AML-193 (cell line): ENCODE measurements around the gene FTH1.
"Not testable (repeated sequence)": the region's sequence is repeated elsewhere in the genome, so short reads cannot be mapped to it uniquely, and the experiment has no call there.

ENCODE experiments used
- DNase-seq, 2 experiments: peaks; one replicate each; lab custom pipeline; 2025; lab: John Stamatoyannopoulos, UW

FTH1 gene

DNA sequence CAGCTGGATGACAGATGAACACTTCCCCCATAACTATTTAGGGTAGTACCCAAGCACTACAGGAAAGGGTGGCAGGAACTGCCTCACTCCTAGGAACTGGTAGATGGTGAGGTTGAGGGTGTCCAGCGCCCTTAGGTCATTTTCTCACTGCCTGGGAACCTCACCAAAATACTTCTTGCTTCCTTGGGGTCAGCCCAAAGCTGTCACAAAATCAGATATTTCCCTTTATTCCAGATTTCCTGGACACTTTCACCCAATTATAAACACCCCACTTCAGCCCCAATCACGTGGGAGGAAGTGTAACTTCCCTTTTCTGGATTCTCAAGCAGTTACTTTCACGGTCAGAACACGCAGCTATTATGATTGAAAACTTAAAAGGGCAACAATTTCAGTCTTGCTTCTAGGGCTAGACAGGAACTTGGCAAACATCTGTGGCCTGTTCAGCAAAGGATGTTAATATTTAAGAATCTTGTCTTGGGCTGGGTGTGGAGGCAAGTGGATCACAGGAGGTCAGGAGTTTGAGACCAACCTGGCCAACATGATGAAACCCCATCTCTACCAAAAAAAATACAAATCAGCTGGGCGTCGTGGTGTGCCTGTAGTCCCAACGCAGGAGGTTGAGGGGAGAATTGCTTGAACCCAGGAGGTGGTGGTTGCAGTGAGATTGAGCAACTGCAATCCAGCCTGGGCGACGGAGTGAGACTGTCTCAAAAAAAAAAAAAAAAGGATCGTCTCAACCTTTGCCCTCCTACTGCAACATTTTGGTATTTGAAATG, 4.0 kb downstream of the FTH1 start:
- DNase-seq: peak; percentile 79 to 88

DNA sequence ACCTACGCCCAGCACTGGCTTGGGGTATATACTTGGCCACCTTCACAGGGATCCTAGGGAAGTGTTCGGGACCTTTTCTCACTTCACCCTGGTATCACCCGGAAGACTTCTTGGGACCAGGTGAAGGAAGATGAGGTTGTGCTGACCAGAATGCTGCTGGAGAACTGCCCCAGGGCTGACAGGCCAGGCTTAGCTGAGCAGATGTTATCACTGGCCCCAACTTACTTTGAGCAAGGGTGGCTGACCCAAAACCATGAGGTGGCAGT, 4.5 kb downstream of the FTH1 start:
- DNase-seq: no peak

DNA sequence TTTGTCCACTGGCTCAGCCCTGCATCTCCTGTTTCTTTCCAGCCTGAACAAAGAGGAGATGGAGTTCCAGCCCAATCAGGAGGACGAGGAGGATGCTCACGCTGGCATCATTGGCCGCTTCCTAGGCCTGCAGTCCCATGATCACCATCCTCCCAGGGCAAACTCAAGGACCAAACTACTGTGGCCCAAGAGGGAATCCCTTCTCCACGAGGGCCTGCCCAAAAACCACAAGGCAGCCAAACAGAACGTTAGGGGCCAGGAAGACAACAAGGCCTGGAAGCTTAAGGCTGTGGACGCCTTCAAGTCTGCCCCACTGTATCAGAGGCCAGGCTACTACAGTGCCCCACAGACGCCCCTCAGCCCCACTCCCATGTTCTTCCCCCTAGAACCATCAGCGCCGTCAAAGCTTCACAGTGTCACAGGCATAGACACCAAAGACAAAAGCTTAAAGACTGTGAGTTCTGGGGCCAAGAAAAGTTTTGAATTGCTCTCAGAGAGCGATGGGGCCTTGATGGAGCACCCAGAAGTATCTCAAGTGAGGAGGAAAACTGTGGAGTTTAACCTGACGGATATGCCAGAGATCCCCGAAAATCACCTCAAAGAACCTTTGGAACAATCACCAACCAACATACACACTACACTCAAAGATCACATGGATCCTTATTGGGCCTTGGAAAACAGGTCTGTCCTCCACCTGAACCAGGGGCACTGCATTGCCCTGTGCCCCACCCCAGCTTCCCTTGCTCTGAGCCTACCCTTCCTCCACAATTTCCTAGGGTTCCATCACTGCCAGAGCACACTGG, 5.0 kb downstream of the FTH1 start:
- no peak for DNase-seq

DNA sequence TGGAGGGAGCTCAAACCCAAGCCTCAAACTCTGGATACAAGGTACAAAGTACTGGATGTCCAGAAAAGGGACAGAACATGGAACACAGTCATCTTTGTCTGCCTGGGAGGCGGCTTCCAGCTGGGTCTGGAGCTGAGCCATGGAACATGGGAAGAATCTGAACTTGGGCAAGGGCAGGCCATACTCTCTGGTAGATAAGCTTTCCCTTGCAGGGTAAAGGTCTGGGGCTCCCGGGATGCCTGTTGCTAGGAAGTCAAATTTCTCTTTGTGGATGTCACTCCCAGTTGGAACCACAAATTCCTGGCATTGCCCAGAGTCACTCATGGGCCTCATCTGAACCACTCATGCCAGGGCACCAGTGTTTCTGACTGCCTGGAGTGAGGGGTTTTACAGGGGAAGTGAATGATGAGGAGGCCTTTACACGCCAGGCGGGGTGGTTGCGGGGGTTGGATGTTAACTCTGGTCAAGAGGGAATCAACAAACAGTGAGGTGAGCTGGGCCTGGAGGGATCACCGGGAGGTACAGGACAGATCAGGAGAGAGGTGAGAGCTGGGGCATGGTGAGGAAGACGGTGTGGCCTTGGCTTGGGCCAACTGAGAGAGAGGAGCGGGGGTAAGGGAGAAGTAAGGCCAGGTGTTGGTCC, 5.7 kb downstream of the FTH1 start:
- DNase-seq: no peak

DNA sequence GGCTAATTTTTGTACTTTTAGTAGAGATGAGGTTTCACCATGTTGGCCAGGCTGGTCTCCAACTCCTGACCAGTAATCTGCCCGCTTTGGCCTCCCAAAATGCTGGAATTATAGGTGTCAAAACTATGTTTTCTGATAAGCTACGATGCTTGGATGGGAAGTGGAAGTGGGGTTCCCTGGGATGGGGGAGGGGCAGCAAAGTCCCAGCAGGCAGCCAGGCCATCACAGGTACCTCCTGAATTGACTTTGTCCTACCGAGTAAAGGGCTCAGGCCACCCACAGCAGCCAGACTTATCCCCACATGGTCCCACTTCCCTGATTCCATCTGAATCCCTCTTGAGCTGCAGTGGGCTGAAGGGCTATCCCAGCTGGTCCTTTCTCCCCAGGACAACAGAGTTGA, 6.9 kb downstream of the FTH1 start:
- DNase-seq: no peak

DNA sequence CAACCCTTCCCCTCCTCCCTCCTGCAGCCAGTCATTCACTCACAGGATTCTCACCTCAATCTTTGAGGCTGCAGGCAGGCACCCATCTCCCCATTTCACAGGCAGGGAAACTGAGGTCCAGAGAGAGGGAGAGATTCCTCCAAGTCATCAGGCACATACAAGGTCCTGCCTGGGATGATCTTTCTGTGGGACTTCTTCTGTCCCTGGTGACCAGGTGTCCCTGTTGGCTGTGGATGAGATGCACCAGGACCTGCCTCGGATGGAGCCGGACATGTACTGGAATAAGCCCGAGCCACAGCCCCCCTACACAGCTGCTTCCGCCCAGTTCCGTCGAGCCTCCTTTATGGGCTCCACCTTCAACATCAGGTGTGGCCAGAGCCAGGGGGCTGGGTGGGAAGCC, 7.8 kb downstream of the FTH1 start:
- no peak for DNase-seq

DNA sequence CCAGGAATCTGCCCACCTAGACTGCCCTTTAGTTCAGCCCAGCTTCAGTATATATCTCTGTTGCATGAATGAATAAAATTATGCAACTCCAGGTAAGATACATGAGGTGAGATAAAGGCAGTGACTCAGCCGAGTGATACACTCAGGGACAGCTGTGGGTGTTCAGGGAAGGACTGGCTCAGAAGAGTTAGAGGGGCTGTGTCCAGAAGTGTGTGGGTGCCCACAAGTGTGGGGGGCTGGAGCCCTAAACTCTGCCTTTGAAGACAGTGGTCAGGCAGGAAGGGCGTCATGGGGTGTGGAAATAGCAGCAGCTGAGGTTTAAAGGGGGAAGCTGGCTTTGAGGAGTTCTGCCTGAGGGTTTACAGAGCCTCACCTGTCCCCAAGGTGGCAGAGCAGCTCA, 8.3 kb downstream of the FTH1 start:
- no peak for DNase-seq

DNA sequence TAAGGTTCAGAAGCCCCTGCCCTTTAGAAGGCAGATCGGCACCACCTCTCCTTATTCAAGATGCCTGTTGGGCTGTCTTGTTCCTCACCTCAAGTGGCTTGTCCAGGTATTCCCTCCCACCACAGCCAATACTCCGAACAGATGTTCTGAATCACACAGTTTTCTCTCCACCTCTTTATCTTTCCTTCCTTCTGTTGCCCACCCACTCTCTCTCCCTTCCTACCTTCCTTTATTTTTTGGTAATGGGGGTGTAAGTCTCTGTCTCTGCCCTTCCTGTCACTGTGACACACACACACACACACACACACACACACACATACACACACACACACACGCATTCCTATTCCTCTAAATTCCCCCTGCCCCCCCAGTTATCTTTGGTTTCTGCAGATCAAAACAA, 8.8 kb downstream of the FTH1 start:
- DNase-seq: no peak

DNA sequence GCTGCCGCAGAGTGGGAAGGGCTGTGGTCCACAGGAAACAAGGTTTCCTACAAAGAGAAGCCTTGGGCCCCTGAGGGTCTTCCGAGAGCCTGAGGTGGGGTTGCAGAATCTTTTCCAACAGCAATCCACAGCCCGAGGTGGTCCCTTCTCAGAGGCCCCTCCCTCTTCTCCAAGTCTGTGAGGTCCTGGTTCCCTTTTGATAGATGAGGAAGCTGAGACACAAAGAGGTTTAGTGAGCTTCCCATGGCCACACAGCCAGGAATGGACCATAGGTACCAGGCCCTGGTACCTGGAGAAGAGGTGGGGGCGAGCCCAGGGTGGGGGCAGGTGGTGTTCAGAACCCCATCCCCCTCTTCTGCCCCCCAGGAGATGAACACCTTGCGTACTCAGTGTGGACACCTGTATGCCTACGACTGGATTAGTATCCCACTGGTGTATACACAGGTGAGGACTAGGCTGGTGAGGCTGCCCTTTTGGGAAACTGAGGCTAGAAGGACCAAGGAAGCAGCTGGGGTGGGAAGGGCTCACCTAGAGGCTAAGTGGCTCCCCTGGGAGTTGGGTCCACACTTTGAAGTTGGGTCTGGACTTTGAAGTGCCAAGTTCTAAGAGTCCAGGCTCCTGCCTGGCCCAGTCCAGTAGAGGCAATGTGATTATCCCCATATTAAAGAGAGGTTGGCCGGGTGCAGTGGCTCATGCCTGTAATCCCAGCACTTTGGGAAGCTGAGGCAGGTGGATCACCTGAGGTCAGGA, 10.2 kb downstream of the FTH1 start:
- no peak for DNase-seq

DNA sequence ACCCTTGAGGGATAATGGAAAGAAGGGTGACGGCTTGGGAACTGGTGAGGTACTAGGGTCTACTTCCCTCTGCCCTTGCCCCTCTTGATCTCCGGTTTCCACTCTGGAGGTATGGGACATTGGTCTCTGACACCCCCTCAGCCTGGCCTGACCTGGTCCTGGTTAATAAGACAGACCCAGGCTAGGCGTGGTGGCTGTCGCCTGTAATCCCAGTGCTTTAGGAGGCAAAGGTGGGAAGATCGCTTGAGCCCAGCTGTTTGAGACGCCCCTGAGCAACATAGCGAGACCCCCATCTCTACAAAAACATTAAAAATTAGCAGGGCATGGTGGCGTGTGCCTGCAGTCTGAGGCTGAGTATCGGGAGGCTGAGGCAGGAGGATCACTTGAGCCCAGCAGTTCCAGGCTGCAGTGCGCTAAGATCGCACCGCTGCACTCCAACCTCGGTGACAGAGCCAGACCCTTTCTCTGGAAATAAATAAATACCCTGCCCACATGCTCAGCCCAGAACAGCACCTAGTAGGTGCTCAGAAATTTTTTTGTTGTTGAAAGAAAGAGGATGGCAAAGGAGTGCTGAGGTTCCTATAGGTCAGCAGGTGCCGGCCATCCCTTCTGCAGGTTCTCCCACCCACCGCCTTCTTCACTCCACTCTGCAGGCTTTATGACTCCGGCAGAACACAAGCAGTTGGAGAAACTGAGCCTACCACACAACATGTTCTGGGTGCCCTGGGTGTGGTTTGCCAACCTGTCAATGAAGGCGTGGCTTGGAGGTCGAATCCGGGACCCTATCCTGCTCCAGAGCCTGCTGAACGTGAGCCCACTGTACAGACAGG, 11.0 kb downstream of the FTH1 start:
- DNase-seq: no peak

DNA sequence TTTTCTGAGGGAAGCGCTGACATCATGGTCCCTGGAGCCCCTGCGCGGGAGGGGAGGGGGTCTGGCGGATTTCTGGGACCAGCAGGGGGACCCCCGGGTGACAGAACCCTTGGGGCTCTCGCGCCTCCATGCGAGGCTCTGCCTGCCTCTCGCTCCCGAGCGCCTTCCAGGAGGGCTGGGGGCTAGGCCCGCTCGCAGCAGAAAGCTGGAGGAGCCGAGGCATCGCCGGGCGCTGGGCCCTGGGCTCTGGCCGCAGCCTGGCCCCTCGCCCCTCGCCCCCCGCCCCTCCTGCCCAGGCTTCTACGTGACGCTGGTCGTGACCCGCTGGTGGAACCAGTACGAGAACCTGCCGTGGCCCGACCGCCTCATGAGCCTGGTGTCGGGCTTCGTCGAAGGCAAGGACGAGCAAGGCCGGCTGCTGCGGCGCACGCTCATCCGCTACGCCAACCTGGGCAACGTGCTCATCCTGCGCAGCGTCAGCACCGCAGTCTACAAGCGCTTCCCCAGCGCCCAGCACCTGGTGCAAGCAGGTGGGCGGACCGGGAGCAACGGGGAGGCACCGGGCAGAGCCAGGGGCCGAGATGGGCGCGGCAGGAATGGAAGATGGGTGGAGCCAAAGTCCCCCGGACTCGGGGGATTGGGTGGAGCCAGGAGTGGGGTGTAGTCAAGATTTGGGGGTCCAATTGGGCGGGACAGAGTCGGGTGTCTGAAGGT, 11.9 kb downstream of the FTH1 start:
- no peak for DNase-seq

DNA sequence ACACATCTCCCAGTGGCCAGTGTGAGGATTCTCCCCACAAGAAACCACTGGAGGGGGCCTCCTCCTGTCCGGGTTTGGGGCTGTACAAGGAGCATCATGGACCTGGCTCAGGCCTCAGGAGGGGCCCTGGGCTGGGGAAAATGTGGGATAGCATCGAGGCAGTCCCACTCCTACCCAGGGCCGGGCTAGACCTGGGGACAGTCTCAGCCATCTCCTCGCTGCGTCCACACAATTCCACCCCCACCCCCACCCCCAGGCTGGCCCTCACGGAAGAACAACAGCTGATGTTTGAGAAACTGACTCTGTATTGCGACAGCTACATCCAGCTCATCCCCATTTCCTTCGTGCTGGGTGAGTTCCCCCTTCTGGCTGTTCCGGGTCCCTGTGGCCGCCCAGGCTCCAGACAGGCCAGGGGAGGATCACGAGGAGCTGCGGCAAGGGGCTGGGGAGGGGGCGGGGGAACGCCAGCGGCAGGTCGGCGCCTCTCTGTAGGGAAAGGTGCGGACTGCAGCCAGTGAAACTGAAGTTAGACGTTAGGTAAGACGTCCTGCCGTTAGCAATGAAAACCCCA, 12.5 kb downstream of the FTH1 start:
- peak; percentile 83 to 89 for DNase-seq

DNA sequence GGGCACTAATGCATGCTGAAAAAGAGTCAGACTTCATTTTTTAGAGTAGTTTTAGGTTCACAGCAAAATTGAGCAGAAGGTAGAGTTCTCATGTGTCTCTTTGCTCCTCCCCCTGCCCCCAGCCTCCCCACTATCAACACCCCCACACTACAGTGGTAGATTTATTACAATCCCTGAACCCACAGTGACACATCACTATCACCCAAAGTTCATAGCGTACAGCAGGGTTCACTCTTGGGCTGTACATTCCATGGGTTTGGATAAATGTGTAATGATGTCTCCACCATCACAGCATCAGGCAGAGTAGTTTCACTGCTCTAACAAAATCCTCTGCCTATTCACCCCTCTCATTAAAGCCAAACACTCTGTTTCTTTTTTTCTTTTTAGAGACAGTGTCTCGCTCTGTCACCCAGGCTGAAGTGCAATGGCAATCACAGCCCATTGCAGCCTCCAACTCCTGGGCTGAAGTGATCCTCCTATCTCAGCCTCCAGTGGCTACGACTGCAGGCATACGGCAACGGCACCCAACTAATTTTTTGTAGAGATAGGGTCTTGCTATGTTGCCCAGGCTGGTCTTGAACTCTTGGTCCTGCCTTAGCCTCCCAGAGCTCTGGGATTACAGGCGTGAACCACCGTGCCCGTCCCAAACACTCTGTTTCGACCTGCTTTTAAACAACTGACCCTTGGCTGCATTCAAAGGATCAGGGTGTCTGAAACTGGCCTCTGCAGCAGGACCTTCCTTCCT, 13.2 kb downstream of the FTH1 start:
- DNase-seq: no peak

DNA sequence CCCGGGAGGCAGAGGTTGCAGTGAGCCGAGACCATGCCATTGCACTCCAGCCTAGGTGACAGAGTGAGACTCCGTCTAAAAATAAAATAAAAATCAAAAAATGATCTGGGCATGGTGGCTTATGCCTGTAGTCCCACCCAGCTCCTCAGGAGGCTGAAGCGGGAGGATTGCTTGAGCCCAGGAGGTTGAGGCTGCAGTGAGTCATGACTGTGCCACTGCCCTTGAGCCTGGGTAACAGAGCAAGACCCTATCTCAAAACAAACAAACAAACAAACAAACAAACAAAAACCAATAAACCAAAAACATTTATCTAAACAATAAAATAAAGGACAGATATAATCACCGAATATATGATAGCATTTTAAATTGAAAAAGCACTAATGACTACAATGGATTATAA, 13.8 kb downstream of the FTH1 start:
- not testable (repeated sequence) for DNase-seq

DNA sequence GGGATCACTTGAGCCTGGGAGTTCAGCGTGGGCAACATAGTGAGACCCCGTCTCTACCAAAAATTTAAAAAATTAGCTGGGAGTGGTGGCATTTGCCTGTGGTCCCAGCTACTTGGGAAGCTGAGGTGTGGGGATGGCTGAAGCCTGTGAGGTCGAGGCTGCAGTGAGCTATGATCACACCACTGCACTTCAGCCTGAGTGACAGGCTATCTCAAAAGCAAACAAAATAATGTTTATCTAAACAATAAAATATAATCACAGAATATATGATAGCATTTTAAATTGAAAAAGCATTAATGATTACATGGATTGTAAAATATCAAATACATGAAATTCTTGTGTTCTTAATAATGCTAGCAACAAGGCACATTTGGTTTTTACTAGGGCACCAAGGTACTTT, 14.6 kb downstream of the FTH1 start:
- DNase-seq: no peak

DNA sequence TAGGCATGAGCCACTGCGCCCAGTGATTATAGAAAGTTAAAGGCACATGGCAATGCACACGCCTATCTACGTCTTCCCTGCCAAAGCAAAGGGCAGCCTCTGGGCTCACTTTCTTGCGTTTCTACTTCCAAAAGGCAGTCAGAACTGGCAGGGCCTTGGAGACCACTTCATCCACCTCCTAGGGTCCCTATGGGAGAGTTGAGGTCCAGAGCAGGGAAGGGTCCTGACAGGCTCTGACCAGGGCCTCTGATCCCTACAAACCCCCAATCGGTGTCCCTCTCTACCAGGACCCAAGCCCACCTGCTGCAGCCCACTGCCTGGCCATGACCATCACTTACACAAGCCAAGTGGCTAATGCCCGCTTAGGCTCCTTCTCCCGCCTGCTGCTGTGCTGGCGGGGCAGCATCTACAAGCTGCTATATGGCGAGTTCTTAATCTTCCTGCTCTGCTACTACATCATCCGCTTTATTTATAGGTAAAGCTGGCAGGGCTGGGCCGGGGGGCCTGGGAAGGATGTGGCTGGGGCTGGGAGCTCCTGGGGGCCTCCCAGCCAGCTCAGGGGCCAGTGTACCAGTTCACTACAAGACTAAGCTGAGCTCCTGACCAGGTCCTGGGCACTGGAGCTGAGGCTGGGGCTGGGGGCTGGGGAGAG, 15.8 kb downstream of the FTH1 start:
- DNase-seq: no peak

DNA sequence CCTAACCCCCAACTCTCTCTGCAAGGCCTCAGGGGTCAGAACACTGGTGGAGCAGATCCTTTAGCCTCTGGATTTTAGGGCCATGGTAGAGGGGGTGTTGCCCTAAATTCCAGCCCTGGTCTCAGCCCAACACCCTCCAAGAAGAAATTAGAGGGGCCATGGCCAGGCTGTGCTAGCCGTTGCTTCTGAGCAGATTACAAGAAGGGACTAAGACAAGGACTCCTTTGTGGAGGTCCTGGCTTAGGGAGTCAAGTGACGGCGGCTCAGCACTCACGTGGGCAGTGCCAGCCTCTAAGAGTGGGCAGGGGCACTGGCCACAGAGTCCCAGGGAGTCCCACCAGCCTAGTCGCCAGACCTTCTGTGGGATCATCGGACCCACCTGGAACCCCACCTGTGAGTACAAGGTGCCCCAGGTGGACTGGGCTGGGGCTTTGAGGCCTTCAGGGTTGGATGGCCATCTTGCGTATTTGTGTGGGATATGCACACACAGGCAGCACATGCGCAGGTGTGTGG, 17.3 kb downstream of the FTH1 start, which contains the start of gene BEST1:
Gene BEST1, plus strand, starts transcription at position 317 of the 513 bp plus-strand sequence. CDS start 1,456 bp downstream, outside the sequence.
- no peak for DNase-seq

DNA sequence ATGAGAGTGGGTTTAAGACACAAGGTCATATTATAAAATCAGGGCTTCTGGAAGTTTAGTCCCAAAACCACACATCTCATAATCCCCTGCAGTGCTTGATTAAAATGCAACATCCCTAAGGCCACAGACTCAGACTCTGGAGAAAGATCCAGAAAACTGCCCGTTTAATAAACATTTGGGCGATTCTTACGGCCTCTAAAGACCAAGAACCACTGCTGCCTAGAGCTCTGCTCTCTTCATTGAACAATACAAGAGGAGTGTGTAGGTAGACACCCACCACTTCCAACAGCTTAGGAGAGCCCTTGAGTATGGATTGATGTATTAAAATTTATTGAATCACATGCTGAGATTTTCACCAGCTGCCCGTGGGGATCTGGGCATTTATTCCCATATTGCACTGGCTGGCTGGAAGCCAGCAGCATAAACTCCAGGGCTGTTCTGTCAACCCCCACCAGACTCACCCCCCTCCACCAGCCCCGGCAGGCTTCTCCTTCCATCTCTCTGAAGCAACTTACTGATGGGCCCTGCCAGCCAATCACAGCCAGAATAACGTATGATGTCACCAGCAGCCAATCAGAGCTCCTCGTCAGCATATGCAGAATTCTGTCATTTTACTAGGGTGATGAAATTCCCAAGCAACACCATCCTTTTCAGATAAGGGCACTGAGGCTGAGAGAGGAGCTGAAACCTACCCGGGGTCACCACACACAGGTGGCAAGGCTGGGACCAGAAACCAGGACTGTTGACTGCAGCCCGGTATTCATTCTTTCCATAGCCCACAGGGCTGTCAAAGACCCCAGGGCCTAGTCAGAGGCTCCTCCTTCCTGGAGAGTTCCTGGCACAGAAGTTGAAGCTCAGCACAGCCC, 18.0 kb downstream of the FTH1 start:
- peak in 1 of 2 experiments; percentile 10 for DNase-seq
